Nephron (organoid): ENCODE results near the gene ARHGAP6.

Experiments used
- H3K27ac Mint-ChIP-seq, 3 experiments: 2 replicates each; pipeline ENCODE4 v1.8.0; 2020; ENCODE audit warnings: mixed read lengths in 3 of 3, mild to moderate bottlenecking in 2 of 3, moderate library complexity in 1 of 3
- H3K27me3 Mint-ChIP-seq: 2 replicates; pipeline ENCODE4 v1.8.0; 2021; ENCODE audit warnings: low read depth, mild to moderate bottlenecking, moderate library complexity, mixed read lengths
- H3K36me3 Mint-ChIP-seq: 2 replicates; pipeline ENCODE4 v1.8.0; 2020; ENCODE audit warnings: low read depth, mixed read lengths
- H3K4me1 Mint-ChIP-seq: 2 replicates; pipeline ENCODE4 v1.8.0; 2020; ENCODE audit warnings: mixed read lengths
- H3K4me3 Mint-ChIP-seq, 3 experiments: 2 replicates each; pipeline ENCODE4 v1.8.0; 2020; ENCODE audit warnings: mild to moderate bottlenecking in 3 of 3, mixed read lengths in 3 of 3, moderate library complexity in 2 of 3
- H3K9me3 Mint-ChIP-seq: 2 replicates; pipeline ENCODE4 v1.8.0; 2020; ENCODE audit warnings: mixed read lengths
- CTCF ChIP-seq, 3 experiments: fragments of 200-600 bp; sonication (generic); IDR thresholded peaks; one replicate each; pipeline ENCODE4 v1.5.0; 2021; ENCODE audit warnings: antibody characterized with exemption in 3 of 3; ENCODE audit not compliant: unreplicated experiment in 3 of 3

The ARHGAP6 gene

GRCh38 chrX:11478026-11478425, 187.7 kb downstream of the ARHGAP6 start:
- H3K9me3 Mint-ChIP-seq, result peaks cover 2% of the 10 kb centered on the region
- peaks cover 5% of the 10 kb centered on the region for H3K4me1 Mint-ChIP-seq
- H3K27me3 Mint-ChIP-seq, result no peaks in the 10 kb centered on the region
- no peak overlapping the region for H3K27ac Mint-ChIP-seq
- TF ChIP-seq CTCF (IDR thresholded peaks at IDR 0.05; ENCODE audit: unreplicated experiment in 3 of 3), result no peak
- no peaks in the 10 kb centered on the region for H3K36me3 Mint-ChIP-seq
- no peak overlapping the region for H3K4me3 Mint-ChIP-seq

- Mint-ChIP-seq H3K4me3 (no peak overlapping the region), H3K27ac (no peak overlapping the region), H3K9me3 (peaks cover 3% of the 10 kb centered on the region), H3K36me3 (no peaks in the 10 kb centered on the region), H3K4me1 (peaks cover 4% of the 10 kb centered on the region), H3K27me3 (no peaks in the 10 kb centered on the region)
- no peak for TF ChIP-seq CTCF (IDR thresholded peaks at IDR 0.05; ENCODE audit: unreplicated experiment in 3 of 3)
These were observed 191.1 kb downstream of the ARHGAP6 start for GRCh38 chrX:11474576-11474975.

GRCh38 chrX:11474021-11474420, 191.7 kb downstream of the ARHGAP6 start:
- peaks cover 3% of the 10 kb centered on the region for H3K9me3 Mint-ChIP-seq
- no peak for TF ChIP-seq CTCF (IDR thresholded peaks at IDR 0.05; ENCODE audit: unreplicated experiment in 3 of 3)
- no peak overlapping the region for H3K4me3 Mint-ChIP-seq
- no peak overlapping the region for H3K27ac Mint-ChIP-seq
- peaks cover 4% of the 10 kb centered on the region for H3K4me1 Mint-ChIP-seq
- no peaks in the 10 kb centered on the region for H3K36me3 Mint-ChIP-seq
- H3K27me3 Mint-ChIP-seq, result no peaks in the 10 kb centered on the region

- Mint-ChIP-seq H3K27ac (no peak overlapping the region), H3K9me3 (peaks cover 6% of the 10 kb centered on the region), H3K4me3 (no peak overlapping the region)
These were observed 192.8 kb downstream of the ARHGAP6 start for GRCh38 chrX:11472879-11473278.

GRCh38 chrX:11472381-11472780, 193.3 kb downstream of the ARHGAP6 start:
- H3K36me3 Mint-ChIP-seq, result no peaks in the 10 kb centered on the region
- no peak overlapping the region for H3K4me3 Mint-ChIP-seq
- no peak for TF ChIP-seq CTCF (IDR thresholded peaks at IDR 0.05; ENCODE audit: unreplicated experiment in 3 of 3)

More at GRCh38 chrX:11472879-11473278, 192.8 kb downstream of the ARHGAP6 start:
- Mint-ChIP-seq H3K27me3 (no peaks in the 10 kb centered on the region), H3K4me1 (peaks cover 4% of the 10 kb centered on the region), H3K36me3 (no peaks in the 10 kb centered on the region)
- TF ChIP-seq CTCF (IDR thresholded peaks at IDR 0.05; ENCODE audit: unreplicated experiment in 3 of 3), result no peak

GRCh38 chrX:11470250-11470974, 195.3 kb downstream of the ARHGAP6 start:
- no peaks in the 10 kb centered on the region for H3K27me3 Mint-ChIP-seq
- H3K36me3 Mint-ChIP-seq, result no peaks in the 10 kb centered on the region
- peaks cover 6% of the 10 kb centered on the region for H3K9me3 Mint-ChIP-seq
- peak overlapping the region; percentile 56 to 95 (median 79) for H3K27ac Mint-ChIP-seq
- peaks cover 4% of the 10 kb centered on the region for H3K4me1 Mint-ChIP-seq
- TF ChIP-seq CTCF (IDR thresholded peaks at IDR 0.05; ENCODE audit: unreplicated experiment in 3 of 3), result no peak
- no peak overlapping the region for H3K4me3 Mint-ChIP-seq

More at GRCh38 chrX:11472381-11472780, 193.3 kb downstream of the ARHGAP6 start:
- no peak overlapping the region for H3K27ac Mint-ChIP-seq
- peaks cover 4% of the 10 kb centered on the region for H3K4me1 Mint-ChIP-seq
- H3K27me3 Mint-ChIP-seq, result no peaks in the 10 kb centered on the region
- peaks cover 6% of the 10 kb centered on the region for H3K9me3 Mint-ChIP-seq
